Fibroblast of villous mesenchyme (primary cell): ENCODE measurements around the gene CD101. TPM values are rescaled to one million over a fixed set of nuclear protein-coding genes. Genes with fewer than 3 reads are reported as not detected.

ENCODE experiments used
- DNase-seq: peaks from one replicate; pipeline ENCODE4 v3.0.0-alpha.2; 2010; ENCODE audit warnings: low read depth
- H3K4me3 ChIP-seq: 2 replicates; pipeline ENCODE4 v1.5.1; 2011; ENCODE audit warnings: low read depth, mild to moderate bottlenecking, low read length
- CTCF ChIP-seq: IDR thresholded peaks from 2 replicates; pipeline ENCODE4 v1.5.1; 2012; ENCODE audit warnings: low read depth, mild to moderate bottlenecking, low read length; ENCODE audit not compliant: insufficient read depth
- total RNA-seq: library from RNA; depleted of rRNA; stranded (reverse); fragments of >200 nt; gene quantifications from 2 replicates; pipeline ENCODE4 v1.2.3, GENCODE V29; 2012

The CD101 gene
- total RNA-seq, 1 donor: under 0.01 TPM

DNA sequence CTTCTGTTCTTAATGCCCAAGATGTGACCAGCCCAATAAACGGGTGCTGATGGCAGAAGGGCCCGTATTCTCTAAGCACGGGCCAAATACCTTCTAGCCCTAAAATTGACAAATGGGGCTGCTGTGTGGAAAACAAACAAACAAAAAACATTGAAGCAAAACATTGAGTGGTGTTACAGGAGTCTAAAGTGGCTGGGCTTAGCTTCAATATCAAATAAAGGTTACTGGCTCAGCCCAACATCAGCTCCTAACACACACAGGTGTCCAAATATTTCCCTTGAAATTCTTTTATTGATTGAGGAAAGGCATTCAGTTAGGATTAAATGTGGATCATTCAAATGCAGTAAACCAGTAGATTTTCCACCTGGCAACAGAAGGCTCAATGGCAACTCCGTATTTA is 45.2 kb downstream of the CD101 start:
- no peak for TF ChIP-seq CTCF
- H3K4me3 ChIP-seq: no peak overlapping the region

GRCh38 chr1:117047271-117047670 is 45.7 kb downstream of the CD101 start:
- no peak for TF ChIP-seq CTCF
- no peak overlapping the region for H3K4me3 ChIP-seq
- DNase-seq: no peak

More for the DNA sequence above, 45.2 kb downstream of the CD101 start:
- no peak for DNase-seq

DNA sequence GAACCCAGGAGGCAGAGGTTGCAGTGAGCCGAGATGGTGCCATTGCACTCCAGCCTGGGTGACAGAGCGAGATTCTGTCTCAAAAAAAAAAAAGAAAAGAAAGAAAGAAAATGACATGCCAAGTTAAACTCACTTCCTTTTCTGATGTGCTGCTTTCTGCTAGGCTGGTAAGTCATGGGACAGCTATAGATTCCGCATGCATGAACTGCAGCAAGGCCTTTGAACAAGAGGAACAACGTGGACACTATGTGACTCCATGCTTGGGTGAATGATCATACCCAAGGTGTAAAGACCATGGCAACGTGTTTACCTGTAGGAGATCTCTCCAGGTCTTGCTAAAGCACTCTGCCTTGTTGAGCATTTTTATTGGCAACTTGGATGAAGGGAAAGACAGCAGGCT is 48.3 kb downstream of the CD101 start:
- no peak for TF ChIP-seq CTCF
- H3K4me3 ChIP-seq: no peak overlapping the region
- DNase-seq: no peak

DNA sequence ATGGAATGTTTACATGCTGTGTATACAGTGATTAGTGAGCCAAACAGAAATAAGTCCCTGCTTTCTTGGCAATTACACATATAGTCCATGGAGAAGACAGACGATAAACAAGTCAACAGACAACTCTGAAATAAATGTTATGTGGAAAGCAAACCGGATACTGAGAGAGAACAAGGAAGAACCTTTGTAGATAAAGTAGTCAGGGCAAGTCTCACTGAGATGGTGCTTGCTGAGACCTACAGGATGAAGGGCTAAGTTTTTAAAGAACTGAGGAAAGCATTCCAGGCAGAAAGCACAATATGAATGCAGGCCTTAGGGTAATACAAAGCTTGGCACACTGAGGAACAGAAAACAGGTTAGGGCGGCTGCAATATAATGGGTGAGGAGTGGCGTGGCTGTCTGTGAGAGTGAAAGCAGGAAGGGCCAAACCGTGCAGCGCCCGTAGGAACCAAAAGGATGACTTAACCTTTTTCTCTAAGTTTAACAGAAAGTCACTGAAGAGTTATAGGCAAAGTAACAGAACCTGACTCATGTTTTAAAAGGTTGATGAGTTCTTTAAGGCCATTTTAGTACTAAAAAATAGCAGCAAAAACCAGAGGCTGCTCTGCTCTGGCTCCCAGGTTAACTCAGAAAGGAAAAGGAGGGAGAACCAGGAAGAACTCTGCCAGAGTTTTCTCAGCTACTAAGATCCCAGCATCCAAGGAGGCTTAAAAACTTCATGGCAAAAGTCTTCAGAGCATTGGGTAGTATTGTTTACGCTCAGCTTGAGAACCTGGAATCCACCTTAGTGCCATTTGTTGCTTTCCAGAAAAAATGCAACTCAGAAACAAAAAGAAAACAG is 49.9 kb downstream of the CD101 start:
- H3K4me3 ChIP-seq: peak overlapping the region; percentile 10
- no peak for DNase-seq
- TF ChIP-seq CTCF: no peak

GRCh38 chr1:117054068-117054467 is 52.5 kb downstream of the CD101 start:
- no peak overlapping the region for H3K4me3 ChIP-seq
- no peak for TF ChIP-seq CTCF
- DNase-seq: no peak

DNA sequence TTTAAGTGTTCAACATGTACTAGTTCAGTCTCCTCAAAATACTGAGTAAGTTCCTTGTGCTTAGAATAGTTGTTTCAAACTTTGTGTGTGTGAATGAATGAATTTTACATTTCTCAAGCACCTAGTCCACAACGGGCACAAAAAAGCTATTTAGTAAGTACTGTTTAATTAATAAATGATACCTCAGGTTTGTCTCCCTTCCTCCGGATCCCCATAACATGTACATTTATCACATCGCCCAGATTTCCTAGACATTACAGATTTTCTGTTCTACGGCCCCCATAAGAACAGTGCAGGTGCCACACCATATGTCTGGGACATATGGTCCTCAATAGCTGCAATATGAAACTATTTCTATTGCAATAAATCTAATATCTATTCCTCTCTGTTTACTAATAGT is 57.2 kb downstream of the CD101 start:
- no peak for TF ChIP-seq CTCF
- no peak for DNase-seq
- no peak overlapping the region for H3K4me3 ChIP-seq

DNA sequence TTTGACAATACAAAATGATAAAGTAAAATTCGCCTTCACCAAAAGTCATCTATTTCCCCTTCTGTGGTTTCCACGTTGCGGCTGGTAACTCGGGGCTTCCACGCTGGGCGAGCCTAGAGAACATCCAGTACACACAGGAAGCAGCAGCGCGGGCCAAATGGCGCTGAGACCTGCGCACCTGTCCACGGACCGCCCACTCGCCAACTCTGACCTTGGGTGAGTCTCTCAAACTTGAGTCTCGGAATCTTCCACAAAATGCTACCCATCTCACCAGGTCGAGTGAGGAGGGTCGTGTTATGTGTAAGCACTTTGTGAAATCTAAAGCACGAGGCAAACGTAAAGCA is 57.7 kb downstream of the CD101 start:
- no peak for TF ChIP-seq CTCF
- H3K4me3 ChIP-seq: peak overlapping the region; percentile 92
- DNase-seq: no peak
